ENCODE results near the gene FAM120B.

DNA sequence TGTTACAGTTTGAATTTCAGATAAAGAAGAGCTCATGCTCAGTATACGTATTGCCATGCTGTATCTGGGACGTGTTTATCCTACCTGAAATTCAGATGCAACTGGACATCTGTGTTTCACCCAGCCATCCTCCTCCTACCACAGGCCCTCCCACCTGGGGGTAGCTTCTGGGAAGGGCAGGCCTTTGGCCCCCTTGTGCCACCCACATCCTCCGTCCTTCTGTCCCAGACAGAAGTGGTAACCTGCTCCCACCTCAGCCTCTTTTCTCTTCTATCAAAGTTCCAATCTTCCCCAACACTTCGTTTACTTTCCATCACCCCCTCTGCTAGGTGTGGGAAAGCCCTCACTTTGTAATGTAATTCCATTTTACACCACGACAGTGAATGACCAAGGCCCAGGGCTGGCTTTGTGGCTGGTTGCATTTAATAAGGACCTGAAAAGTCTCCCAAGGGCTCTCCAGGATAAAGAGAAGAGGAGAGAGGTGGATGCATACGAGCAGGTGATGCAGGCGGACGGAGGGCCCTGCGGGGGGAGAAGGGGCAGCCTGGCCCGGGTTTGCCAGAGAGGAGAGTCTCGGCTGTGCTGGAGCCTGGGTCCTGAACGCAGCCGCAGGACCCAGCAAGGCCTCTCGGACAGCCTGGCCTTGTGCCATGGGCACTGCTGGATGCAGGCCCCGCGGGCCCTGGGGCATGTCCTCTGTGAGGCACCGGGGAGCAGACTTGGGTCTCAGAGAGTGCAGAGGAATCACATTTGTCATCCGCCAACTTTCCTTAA, 148.1 kb downstream of the FAM120B start:
- TF ChIP-seq POLR2A (IDR thresholded peaks at IDR 0.05; ENCODE audit: low read depth, low read length) (no peak), POLR2AphosphoS5 (IDR thresholded peaks at IDR 0.05; ENCODE audit: low read depth, low read length) (no peak)

Measured in GM12892 (cell line).